Endothelial cell of umbilical vein (primary cell): ENCODE results near the gene PUS1. TPM values are rescaled to one million over a fixed set of nuclear protein-coding genes. Genes with fewer than 3 reads are reported as not detected.

Experiments
- BruUV-seq: library from RNA; stranded (reverse); fragments of 400-500 nt; replicated peaks from 2 replicates; lab custom pipeline; 2021; lab: Mats Ljungman, UMichigan
- CTCF ChIA-PET: fragments of 300-600, 350-600 bp; sonication (Branson Sonifier 250); formaldehyde crosslinking; loops from one replicate; lab custom pipeline; 2021; ENCODE audit warnings: antibody characterized with exemption, inconsistent platforms; lab: Charles Lee
- POLR2A ChIA-PET: fragments of 300-600, 350-600 bp; sonication (Branson Sonifier 250); formaldehyde crosslinking; loops from one replicate; lab custom pipeline; 2021; ENCODE audit warnings: antibody characterized with exemption, inconsistent platforms; lab: Charles Lee
- DNase-seq: peaks from one replicate; pipeline ENCODE4 v3.0.0-alpha.2; 2011; ENCODE audit warnings: low read depth, low spot score
- FAIRE-seq: peaks from 2 replicates; lab custom pipeline; 2011; peaks lifted over from hg19 to GRCh38; lab: Jason Lieb, UNC
- H2AFZ ChIP-seq: 2 replicates; pipeline ENCODE4 v1.6.0; 2012; ENCODE audit warnings: low read depth, low read length, control low read depth, inconsistent platforms
- H3K27ac ChIP-seq: 2 replicates; pipeline ENCODE4 v1.5.1; 2011; ENCODE audit warnings: low read depth, mild to moderate bottlenecking, control low read depth, low read length, moderate library complexity; ENCODE audit not compliant: insufficient read depth
- H3K27me3 ChIP-seq, 2 experiments: 2 replicates each; pipeline versions ENCODE4 v1.6.0 to v1.6.1; 2011; ENCODE audit warnings: low read length in 2 of 2, mixed read lengths in 1 of 2; ENCODE audit not compliant: control insufficient read depth in 2 of 2, insufficient read depth in 2 of 2
- H3K36me3 ChIP-seq, 2 experiments: 2 replicates in 1 of 2; 3 replicates in 1 of 2; pipeline ENCODE4 v1.5.1; 2011; ENCODE audit warnings: low read length in 2 of 2, mild to moderate bottlenecking in 1 of 2, moderate library complexity in 1 of 2; ENCODE audit not compliant: control insufficient read depth in 2 of 2, insufficient read depth in 2 of 2; ENCODE audit errors: extremely low read depth in 1 of 2
- H3K4me1 ChIP-seq: 3 replicates; pipeline ENCODE4 v1.5.1; 2011; ENCODE audit warnings: mild to moderate bottlenecking, low read length; ENCODE audit not compliant: control insufficient read depth, insufficient read depth; ENCODE audit errors: extremely low read depth
- H3K4me2 ChIP-seq: 2 replicates; pipeline ENCODE4 v1.6.1; 2011; ENCODE audit warnings: low read length, control low read depth, mixed read lengths; ENCODE audit not compliant: insufficient read depth
- H3K4me3 ChIP-seq, 3 experiments: fragments of 200-600 bp in 1 of 3; sonication (generic), shearing (Covaris generic) in 1 of 3; replicated peaks in 1 of 3; 2 replicates each; pipeline ENCODE4 v1.5.1; 2011 to 2016; ENCODE audit warnings: control low read depth in 3 of 3, low read length in 3 of 3, mild to moderate bottlenecking in 2 of 3, inconsistent platforms in 1 of 3, low read depth in 1 of 3, moderate library complexity in 1 of 3; ENCODE audit not compliant: insufficient read depth in 1 of 3
- H3K79me2 ChIP-seq: 2 replicates; pipeline ENCODE4 v1.6.0; 2012; ENCODE audit warnings: low read length, inconsistent platforms; ENCODE audit not compliant: control insufficient read depth, insufficient read depth
- H3K9ac ChIP-seq: replicated peaks from 2 replicates; pipeline ENCODE3; 2011; ENCODE audit warnings: low read length, control low read depth; ENCODE audit not compliant: insufficient read depth; ENCODE audit errors: extremely low read depth
- H3K9me1 ChIP-seq: replicated peaks from 3 replicates; pipeline ENCODE4 v1.6.0; 2011; ENCODE audit warnings: mild to moderate bottlenecking, low read length; ENCODE audit not compliant: control insufficient read depth, insufficient read depth; ENCODE audit errors: extremely low read depth
- H3K9me3 ChIP-seq: replicated peaks from 2 replicates; pipeline ENCODE4 v1.5.1; 2012; ENCODE audit warnings: low read length, inconsistent platforms; ENCODE audit not compliant: control insufficient read depth, insufficient read depth
- H4K20me1 ChIP-seq: replicated peaks from 2 replicates; pipeline ENCODE3; 2011; ENCODE audit warnings: mild to moderate bottlenecking, low read length; ENCODE audit not compliant: control insufficient read depth, insufficient read depth; ENCODE audit errors: extremely low read depth
- EZH2 ChIP-seq: IDR thresholded peaks from 2 replicates; pipeline ENCODE4 v1.6.1; 2012; ENCODE audit warnings: borderline replicate concordance, low read depth, mild to moderate bottlenecking, moderate library complexity, low read length, inconsistent platforms; ENCODE audit not compliant: severe bottlenecking
- FOS ChIP-seq: IDR thresholded peaks from 2 replicates; pipeline ENCODE4 v1.6.1; 2011; ENCODE audit warnings: mild to moderate bottlenecking, low read length, moderate library complexity, borderline replicate concordance; ENCODE audit not compliant: insufficient read depth
- GATA2 ChIP-seq: IDR thresholded peaks from 2 replicates; pipeline ENCODE4 v1.7.0; 2011; ENCODE audit warnings: low read depth, mild to moderate bottlenecking, moderate library complexity, mixed read lengths, low read length; ENCODE audit not compliant: insufficient read length, insufficient read depth
- JUN ChIP-seq: IDR thresholded peaks from 2 replicates; pipeline ENCODE4 v1.6.1; 2011; ENCODE audit warnings: borderline replicate concordance, low read depth; ENCODE audit not compliant: insufficient read length, insufficient read depth
- MYC ChIP-seq: IDR thresholded peaks from one replicate; pipeline ENCODE4 v1.6.1; 2011; ENCODE audit warnings: mild to moderate bottlenecking, low read depth, low read length
- POLR2A ChIP-seq: IDR thresholded peaks from 2 replicates; pipeline ENCODE4 v1.6.1; 2012; ENCODE audit warnings: low read depth, mild to moderate bottlenecking, control low read depth, low read length
- POLR2AphosphoS5 ChIP-seq: IDR thresholded peaks from 2 replicates; pipeline ENCODE4 v1.6.1; 2012; ENCODE audit warnings: low read depth, mild to moderate bottlenecking, control low read depth, low read length, moderate library complexity; ENCODE audit not compliant: insufficient read depth
- dilution Hi-C: fragments of 300-500 bp; cut with MboI; formaldehyde crosslinking; loops from one replicate; pipeline ENCODE4 v1.15.0; 2019; ENCODE audit warnings: low sequenced_read_pairs; ENCODE audit not compliant: extremely low pct_ligation_motif_present
- intact Hi-C: fragments of 100-400 bp; cut with micrococcal nuclease; formaldehyde crosslinking; loops from one replicate; pipeline ENCODE4 v1.10.0; 2022
- polyA plus RNA-seq, 4 experiments: library from polyadenylated mRNA; depleted of rRNA in 3 of 4; stranded (reverse) in 3 of 4; unstranded in 1 of 4; fragments of >200 nt; gene quantifications; 2 replicates each; pipeline versions ENCODE4 v1.2.1 to v1.2.3, GENCODE V29; 2011 to 2012; ENCODE audit warnings: missing spikeins in 1 of 4
- total RNA-seq: library from RNA; stranded (reverse); gene quantifications from 2 replicates; pipeline ENCODE4 v1.2.3, GENCODE V29; 2021
- TF ChIP-seq, protein P1 (sequence below): IDR thresholded peaks from 2 replicates; pipeline ENCODE4 v1.6.1; 2011; ENCODE audit not compliant: insufficient read depth, insufficient read length
- TF ChIP-seq, protein P2 (sequence below), 2 donors: IDR thresholded peaks; 1 replicate in 1 of 2; 2 replicates in 1 of 2; pipeline ENCODE4 v1.5.1; 2011; ENCODE audit warnings: low read length in 2 of 2, mild to moderate bottlenecking in 2 of 2, moderate library complexity in 2 of 2, control low read depth in 1 of 2, inconsistent platforms in 1 of 2, low read depth in 1 of 2; ENCODE audit not compliant: insufficient read depth in 1 of 2; ENCODE audit errors: extremely low read depth in 1 of 2

The PUS1 gene
- total and polyA plus RNA-seq, 2 donors (not counting 3 experiments of a cell fraction or from before 2014, with no cell fraction given), result 33.9 to 52.2 TPM

DNA sequence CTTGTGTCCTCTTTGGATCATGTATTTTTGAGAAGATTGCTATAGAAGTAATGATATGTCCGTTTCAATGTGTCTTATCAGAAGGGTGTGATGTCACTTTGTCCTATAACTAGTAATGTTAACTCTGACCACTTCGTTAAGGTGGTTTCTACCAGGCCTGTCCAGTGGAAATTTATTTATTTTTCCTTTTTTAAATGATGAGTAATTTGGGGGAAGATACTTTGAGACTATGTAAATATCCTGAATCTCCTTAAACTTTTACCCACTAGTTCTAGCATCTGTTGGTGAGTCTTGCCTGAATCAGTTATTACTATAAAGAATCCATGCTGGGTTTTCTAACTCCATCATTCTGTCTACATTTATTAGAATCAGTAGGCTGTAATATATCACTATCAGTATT lies 36.0 kb downstream of the PUS1 start:
- Histone ChIP-seq H2AFZ (no peak overlapping the region), H4K20me1 (peaks cover 10% of the 10 kb centered on the region), H3K4me3 (no peak overlapping the region), H3K9ac (no peak overlapping the region), H3K27ac (no peak overlapping the region), H3K4me2 (no peak overlapping the region), H3K27me3 (no peaks in the 10 kb centered on the region), H3K79me2 (peaks cover 76% of the 10 kb centered on the region), H3K4me1 (no peaks in the 10 kb centered on the region), H3K9me3 (no peaks in the 10 kb centered on the region), H3K9me1 (no peaks in the 10 kb centered on the region), H3K36me3 (peaks cover 0 to 5% of the 10 kb centered on the region in 2 experiments)
- ChIA-PET CTCF (no interaction called here), POLR2A (no interaction called here)
- DNase-seq (no peak), FAIRE-seq (no peak)
- no TSS peak for BruUV-seq
- intact Hi-C loops, result no loop called here
- dilution Hi-C loops, result no loop called here
- TF ChIP-seq, protein P1, sequence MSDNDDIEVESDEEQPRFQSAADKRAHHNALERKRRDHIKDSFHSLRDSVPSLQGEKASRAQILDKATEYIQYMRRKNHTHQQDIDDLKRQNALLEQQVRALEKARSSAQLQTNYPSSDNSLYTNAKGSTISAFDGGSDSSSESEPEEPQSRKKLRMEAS, result no peak
- TF ChIP-seq FOS, result no peak
- TF ChIP-seq GATA2, result no peak
- no peak for TF ChIP-seq JUN
- no peak for TF ChIP-seq POLR2A
- no peak for TF ChIP-seq EZH2
- TF ChIP-seq MYC, result no peak
- TF ChIP-seq POLR2AphosphoS5, result no peak
- TF ChIP-seq, protein P2, sequence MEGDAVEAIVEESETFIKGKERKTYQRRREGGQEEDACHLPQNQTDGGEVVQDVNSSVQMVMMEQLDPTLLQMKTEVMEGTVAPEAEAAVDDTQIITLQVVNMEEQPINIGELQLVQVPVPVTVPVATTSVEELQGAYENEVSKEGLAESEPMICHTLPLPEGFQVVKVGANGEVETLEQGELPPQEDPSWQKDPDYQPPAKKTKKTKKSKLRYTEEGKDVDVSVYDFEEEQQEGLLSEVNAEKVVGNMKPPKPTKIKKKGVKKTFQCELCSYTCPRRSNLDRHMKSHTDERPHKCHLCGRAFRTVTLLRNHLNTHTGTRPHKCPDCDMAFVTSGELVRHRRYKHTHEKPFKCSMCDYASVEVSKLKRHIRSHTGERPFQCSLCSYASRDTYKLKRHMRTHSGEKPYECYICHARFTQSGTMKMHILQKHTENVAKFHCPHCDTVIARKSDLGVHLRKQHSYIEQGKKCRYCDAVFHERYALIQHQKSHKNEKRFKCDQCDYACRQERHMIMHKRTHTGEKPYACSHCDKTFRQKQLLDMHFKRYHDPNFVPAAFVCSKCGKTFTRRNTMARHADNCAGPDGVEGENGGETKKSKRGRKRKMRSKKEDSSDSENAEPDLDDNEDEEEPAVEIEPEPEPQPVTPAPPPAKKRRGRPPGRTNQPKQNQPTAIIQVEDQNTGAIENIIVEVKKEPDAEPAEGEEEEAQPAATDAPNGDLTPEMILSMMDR (IDR thresholded peaks at IDR 0.05; ENCODE audit: extremely low read depth in 1 of 2, insufficient read depth in 1 of 2, low read depth in 1 of 2, low read length in 2 of 2), result no peak
